ENCODE data around the gene PDCD5.
A peak's percentile ranks its signal among the peaks of the same experiment; 100 is the strongest.
"Not testable (repeated sequence)": the region's sequence is repeated elsewhere in the genome, so short reads cannot be mapped to it uniquely, and the experiment has no call there.

Gene PDCD5
- total RNA-seq: 15.3 to 25.9 reads per million in 2 donors

GRCh38 chr19:32580901-32581704, at the start of gene PDCD5:
Gene PDCD5 (plus strand): TSS chr19:32581190. CDS start chr19:32581262, 72 bp downstream.
- peak; percentile 87 to 98 (median 96) for DNase-seq

GRCh38 chr19:32532233-32532632, 48.8 kb upstream of the PDCD5 start:
- DNase-seq: no peak

GRCh38 chr19:32537580-32537979, 43.4 kb upstream of the PDCD5 start:
- no peak for DNase-seq

GRCh38 chr19:32539240-32539916, 41.6 kb upstream of the PDCD5 start:
- DNase-seq: no peak

GRCh38 chr19:32540621-32541020, 40.4 kb upstream of the PDCD5 start:
- DNase-seq: no peak

GRCh38 chr19:32541376-32541775, 39.6 kb upstream of the PDCD5 start:
- not testable (repeated sequence) for DNase-seq

- no peak for DNase-seq
Measured at GRCh38 chr19:32542477-32543108, 38.4 kb upstream of the PDCD5 start.

- no peak for DNase-seq
Measured at GRCh38 chr19:32543115-32543900, 37.7 kb upstream of the PDCD5 start.

GRCh38 chr19:32544917-32545316, 36.1 kb upstream of the PDCD5 start:
- DNase-seq: no peak

- no peak for DNase-seq
Measured at GRCh38 chr19:32550666-32551065, 30.3 kb upstream of the PDCD5 start.

GRCh38 chr19:32555786-32556185, 25.2 kb upstream of the PDCD5 start:
- DNase-seq: no peak

- no peak for DNase-seq
Measured at GRCh38 chr19:32558607-32559228, 22.3 kb upstream of the PDCD5 start.

- DNase-seq: no peak
Measured at GRCh38 chr19:32563761-32564160, 17.2 kb upstream of the PDCD5 start.

- no peak for DNase-seq
Measured at GRCh38 chr19:32566246-32566830, 14.7 kb upstream of the PDCD5 start.

GRCh38 chr19:32567486-32567885, 13.5 kb upstream of the PDCD5 start:
- no peak for DNase-seq

- peak in 2 of 5 experiments; percentile 33 to 58 for DNase-seq
Measured at GRCh38 chr19:32570081-32570785, 10.8 kb upstream of the PDCD5 start.

GRCh38 chr19:32571471-32572075, 9.4 kb upstream of the PDCD5 start:
- DNase-seq: not testable (repeated sequence)

- not testable (repeated sequence) for DNase-seq
Measured at GRCh38 chr19:32572700-32573491, 8.1 kb upstream of the PDCD5 start.

GRCh38 chr19:32573492-32573794, 7.5 kb upstream of the PDCD5 start:
- DNase-seq: no peak

GRCh38 chr19:32576790-32577189, 4.2 kb upstream of the PDCD5 start:
- no peak for DNase-seq

All from T-helper 2 cell (primary cell).